GM18873 (cell line): Measurements from ENCODE around the gene RGS16.

Source experiments
- ATAC-seq: cut with Tn5 transposase; IDR thresholded peaks from one replicate; pipeline ENCODE4 v1.9.1; 2021; ENCODE audit warnings: mild to moderate bottlenecking, moderate library complexity, moderate number of reproducible peaks; ENCODE audit not compliant: unreplicated experiment, low FRiP score

RGS16 gene

GRCh38 chr1:182587093-182587492 lies 17.1 kb downstream of the RGS16 start:
- no peak for ATAC-seq

GRCh38 chr1:182586380-182586779 lies 17.8 kb downstream of the RGS16 start:
- no peak for ATAC-seq

GRCh38 chr1:182584746-182585145 lies 19.4 kb downstream of the RGS16 start:
- ATAC-seq = no peak

GRCh38 chr1:182580736-182581135 lies 23.5 kb downstream of the RGS16 start:
- ATAC-seq = no peak

GRCh38 chr1:182575540-182576149 lies 28.5 kb downstream of the RGS16 start:
- ATAC-seq = no peak

- ATAC-seq = no peak
Observed at GRCh38 chr1:182574156-182574555, 30.0 kb downstream of the RGS16 start.

- no peak for ATAC-seq
Observed at GRCh38 chr1:182570611-182570970, 33.6 kb downstream of the RGS16 start.

- no peak for ATAC-seq
Observed at GRCh38 chr1:182569939-182570610, 34.1 kb downstream of the RGS16 start.

GRCh38 chr1:182568647-182569284 lies 35.4 kb downstream of the RGS16 start:
- ATAC-seq = no peak

GRCh38 chr1:182567629-182568028 lies 36.6 kb downstream of the RGS16 start:
- no peak for ATAC-seq

- ATAC-seq = no peak
Observed at GRCh38 chr1:182565537-182565936, 38.7 kb downstream of the RGS16 start.

GRCh38 chr1:182564406-182565004 lies 39.7 kb downstream of the RGS16 start:
- no peak for ATAC-seq

- ATAC-seq = no peak
Observed at GRCh38 chr1:182563095-182563494, 41.1 kb downstream of the RGS16 start.

- no peak for ATAC-seq
Observed at GRCh38 chr1:182561456-182561855, 42.7 kb downstream of the RGS16 start.

GRCh38 chr1:182560392-182560984 lies 43.7 kb downstream of the RGS16 start:
- ATAC-seq = no peak

- ATAC-seq = no peak
Observed at GRCh38 chr1:182556279-182556678, 47.9 kb downstream of the RGS16 start.

GRCh38 chr1:182555493-182555892 lies 48.7 kb downstream of the RGS16 start:
- ATAC-seq = no peak

GRCh38 chr1:182552527-182552926 lies 51.7 kb downstream of the RGS16 start:
- ATAC-seq = no peak

- no peak for ATAC-seq
Observed at GRCh38 chr1:182549811-182550210, 54.4 kb downstream of the RGS16 start.

- ATAC-seq = no peak
Observed at GRCh38 chr1:182549346-182549745, 54.8 kb downstream of the RGS16 start.
